ENCODE results near the gene RSF1. TPM values are rescaled to one million over a fixed set of nuclear protein-coding genes. Genes with fewer than 3 reads are reported as not detected.

RSF1 gene
- total RNA-seq, 1 experiment from 2014 or later: 10.6 TPM

- no peak for DNase-seq (ENCODE audit: low read depth in 1 of 2, low spot score in 2 of 2)
- H3K36me3 ChIP-seq: no peaks in the 10 kb centered on the region
- H3K27me3 ChIP-seq (replicated peaks): no peaks in the 10 kb centered on the region
- H3K4me1 ChIP-seq (replicated peaks): no peaks in the 10 kb centered on the region
- no peak overlapping the region for H3K27ac ChIP-seq
- H3K9me3 ChIP-seq (replicated peaks): no peaks in the 10 kb centered on the region
- no peak overlapping the region for H3K4me3 ChIP-seq
These were observed 68.0 kb downstream of the RSF1 start for GRCh38 chr11:77752516-77752915.

DNA sequence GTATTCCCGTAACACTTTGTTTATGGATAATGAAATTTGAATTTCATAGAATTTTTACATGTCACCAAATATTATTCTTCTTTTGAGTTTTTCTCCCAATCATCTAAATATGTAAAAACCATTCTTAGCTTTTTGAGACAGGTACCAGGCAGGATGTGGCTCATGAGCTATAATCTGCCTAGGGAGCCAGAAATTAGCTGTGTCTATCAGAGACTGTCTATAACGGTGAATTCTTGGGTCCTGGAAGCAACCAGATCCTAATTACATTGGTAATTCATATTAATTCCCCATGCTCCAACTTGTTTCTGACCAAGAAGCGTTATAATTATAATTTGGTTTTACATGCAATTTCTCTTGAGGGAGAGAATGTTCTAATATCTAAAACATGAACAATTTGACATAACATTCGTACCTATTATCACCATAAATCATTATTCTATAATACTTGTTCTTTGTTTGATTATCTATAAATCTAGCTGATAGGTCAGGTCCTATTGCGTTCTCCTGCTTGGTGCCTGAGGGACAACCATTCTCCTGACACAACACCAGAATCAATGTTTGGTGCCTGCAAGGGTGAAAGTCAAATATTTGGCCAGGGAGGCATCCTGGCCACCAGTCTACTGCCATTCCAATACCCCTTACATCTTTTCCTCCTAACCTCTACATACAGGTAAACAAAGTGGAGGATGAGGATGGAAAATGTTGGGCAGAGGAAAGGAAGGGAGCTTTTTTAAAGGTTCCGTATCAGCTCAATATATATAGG lies 69.9 kb downstream of the RSF1 start:
- Histone ChIP-seq H3K9me3 (replicated peaks) (no peaks in the 10 kb centered on the region), H3K4me1 (replicated peaks) (no peaks in the 10 kb centered on the region), H3K27me3 (replicated peaks) (no peaks in the 10 kb centered on the region), H3K27ac (no peak overlapping the region), H3K4me3 (no peak overlapping the region), H3K36me3 (no peaks in the 10 kb centered on the region)
- no peak for DNase-seq (ENCODE audit: low read depth in 1 of 2, low spot score in 2 of 2)

DNA sequence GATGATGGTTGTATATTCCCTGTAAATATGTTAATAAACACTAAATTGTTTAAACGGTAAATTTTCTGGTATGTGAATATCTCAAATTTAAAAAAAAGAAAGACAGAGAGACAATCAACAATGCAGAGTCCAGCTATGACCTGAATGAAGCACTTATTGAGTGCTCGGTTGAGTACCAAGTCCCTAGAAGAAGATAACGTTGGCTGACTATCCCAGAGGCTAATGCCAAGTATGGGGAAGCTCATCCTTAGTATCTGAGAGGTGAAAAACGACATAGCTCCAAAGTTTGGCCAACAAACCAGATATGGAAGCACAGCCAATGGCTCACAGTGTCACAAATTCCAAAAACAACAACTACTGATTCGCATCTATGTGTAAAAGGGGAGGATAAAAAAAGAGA lies 71.3 kb downstream of the RSF1 start:
- H3K9me3 ChIP-seq (replicated peaks): no peaks in the 10 kb centered on the region
- no peak for DNase-seq (ENCODE audit: low read depth in 1 of 2, low spot score in 2 of 2)
- no peaks in the 10 kb centered on the region for H3K27me3 ChIP-seq (replicated peaks)
- no peak overlapping the region for H3K27ac ChIP-seq
- no peak overlapping the region for H3K4me3 ChIP-seq
- H3K4me1 ChIP-seq (replicated peaks): no peaks in the 10 kb centered on the region
- no peaks in the 10 kb centered on the region for H3K36me3 ChIP-seq

DNA sequence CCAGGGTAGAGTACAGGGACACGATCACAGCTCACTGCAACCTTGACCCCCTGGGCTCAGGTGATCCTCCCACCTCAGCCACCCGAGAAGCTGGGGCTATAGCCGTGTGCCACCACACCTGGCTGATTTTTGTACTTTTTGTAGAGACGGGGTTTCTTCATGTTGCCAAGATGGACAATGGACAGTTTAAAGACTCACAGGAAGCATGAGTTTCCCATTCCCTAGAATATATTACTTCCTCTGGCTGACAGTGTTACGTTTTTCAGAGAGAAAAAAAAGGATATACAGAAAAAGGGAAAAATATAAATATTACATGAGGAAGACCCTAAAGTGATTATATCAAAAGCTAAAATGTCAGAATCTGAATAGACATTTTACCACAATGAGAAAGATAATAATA lies 72.3 kb downstream of the RSF1 start:
- no peak for DNase-seq (ENCODE audit: low read depth in 1 of 2, low spot score in 2 of 2)
- H3K27ac ChIP-seq: no peak overlapping the region
- H3K27me3 ChIP-seq (replicated peaks): no peaks in the 10 kb centered on the region
- no peaks in the 10 kb centered on the region for H3K9me3 ChIP-seq (replicated peaks)
- no peaks in the 10 kb centered on the region for H3K36me3 ChIP-seq
- no peaks in the 10 kb centered on the region for H3K4me1 ChIP-seq (replicated peaks)
- no peak overlapping the region for H3K4me3 ChIP-seq

- no peaks in the 10 kb centered on the region for H3K4me1 ChIP-seq (replicated peaks)
- H3K27ac ChIP-seq: no peak overlapping the region
- H3K36me3 ChIP-seq: no peaks in the 10 kb centered on the region
- no peaks in the 10 kb centered on the region for H3K9me3 ChIP-seq (replicated peaks)
- DNase-seq (ENCODE audit: low read depth in 1 of 2, low spot score in 2 of 2): no peak
- H3K27me3 ChIP-seq (replicated peaks): no peaks in the 10 kb centered on the region
- no peak overlapping the region for H3K4me3 ChIP-seq
These were observed 73.0 kb downstream of the RSF1 start for GRCh38 chr11:77747381-77747969.

DNA sequence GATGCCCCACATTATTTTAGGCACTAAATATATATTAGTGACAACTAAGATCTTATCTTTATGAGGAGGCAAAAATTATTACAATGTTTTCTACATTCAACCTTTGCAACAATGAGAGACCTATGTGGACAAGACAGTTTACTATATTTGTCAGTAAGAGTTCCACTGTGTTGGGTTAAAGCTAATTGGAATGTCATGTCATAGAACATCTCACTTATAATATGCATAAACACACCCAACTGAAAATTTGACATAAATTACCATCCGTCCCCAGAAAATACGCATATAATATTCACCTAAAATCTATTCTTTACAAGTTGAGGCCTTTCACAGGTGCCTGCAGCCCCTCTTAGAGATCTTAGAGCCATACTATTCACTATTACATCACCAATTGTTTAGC lies 84.0 kb downstream of the RSF1 start:
- Histone ChIP-seq H3K27ac (no peak overlapping the region), H3K27me3 (replicated peaks) (no peaks in the 10 kb centered on the region)
- no peak for DNase-seq (ENCODE audit: low read depth in 1 of 2, low spot score in 2 of 2)

GRCh38 chr11:77734890-77735289 lies 85.6 kb downstream of the RSF1 start:
- no peak for DNase-seq (ENCODE audit: low read depth in 1 of 2, low spot score in 2 of 2)
- Histone ChIP-seq H3K36me3 (0 out of 2 replicates have a peak, but pooled peaks cover 6% of the 10 kb centered on the region), H3K4me1 (replicated peaks) (no peaks in the 10 kb centered on the region), H3K27ac (no peak overlapping the region), H3K4me3 (no peak overlapping the region), H3K27me3 (replicated peaks) (no peaks in the 10 kb centered on the region), H3K9me3 (replicated peaks) (no peaks in the 10 kb centered on the region)

More for the DNA sequence above, 84.0 kb downstream of the RSF1 start:
- no peaks in the 10 kb centered on the region for H3K9me3 ChIP-seq (replicated peaks)
- H3K4me1 ChIP-seq (replicated peaks): no peaks in the 10 kb centered on the region
- no peak overlapping the region for H3K4me3 ChIP-seq
- H3K36me3 ChIP-seq: no peaks in the 10 kb centered on the region

DNA sequence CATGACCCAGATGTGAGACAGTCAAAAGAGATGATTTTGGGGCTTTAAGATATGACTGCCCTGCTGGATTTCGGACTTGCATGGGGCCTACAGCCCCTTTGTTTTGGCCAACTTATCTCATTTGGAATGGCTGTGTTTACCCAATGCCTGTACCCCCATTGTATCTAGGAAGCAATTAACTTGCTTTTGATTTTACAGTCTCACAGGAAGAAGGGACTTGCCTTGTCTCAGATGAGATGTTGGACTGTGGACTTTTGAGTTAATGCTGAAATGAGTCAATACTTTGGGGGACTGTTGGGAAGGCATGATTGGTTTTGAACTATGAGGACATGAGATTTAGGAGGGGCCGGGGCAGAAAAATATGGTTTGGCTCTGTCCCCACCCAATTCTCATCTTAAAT lies 88.4 kb downstream of the RSF1 start:
- Histone ChIP-seq H3K4me1 (replicated peaks) (no peaks in the 10 kb centered on the region), H3K36me3 (0 out of 2 replicates have a peak, but pooled peaks cover 6% of the 10 kb centered on the region), H3K27me3 (replicated peaks) (no peaks in the 10 kb centered on the region), H3K27ac (no peak overlapping the region), H3K9me3 (replicated peaks) (no peaks in the 10 kb centered on the region), H3K4me3 (no peak overlapping the region)
- no peak for DNase-seq (ENCODE audit: low read depth in 1 of 2, low spot score in 2 of 2)

- no peak overlapping the region for H3K4me3 ChIP-seq
- DNase-seq (ENCODE audit: low read depth in 1 of 2, low spot score in 2 of 2): no peak
- no peaks in the 10 kb centered on the region for H3K9me3 ChIP-seq (replicated peaks)
- H3K27ac ChIP-seq: no peak overlapping the region
- 0 out of 2 replicates have a peak, but pooled peaks cover 6% of the 10 kb centered on the region for H3K36me3 ChIP-seq
- H3K27me3 ChIP-seq (replicated peaks): no peaks in the 10 kb centered on the region
- H3K4me1 ChIP-seq (replicated peaks): no peaks in the 10 kb centered on the region
These were observed 89.7 kb downstream of the RSF1 start for GRCh38 chr11:77730789-77731188.

GRCh38 chr11:77729063-77729462 lies 91.5 kb downstream of the RSF1 start:
- Histone ChIP-seq H3K27ac (no peak overlapping the region), H3K36me3 (peaks cover 6% of the 10 kb centered on the region; the same call in 1 of the 2 replicates), H3K27me3 (replicated peaks) (no peaks in the 10 kb centered on the region), H3K4me1 (replicated peaks) (no peaks in the 10 kb centered on the region), H3K4me3 (no peak overlapping the region), H3K9me3 (replicated peaks) (no peaks in the 10 kb centered on the region)
- DNase-seq (ENCODE audit: low read depth in 1 of 2, low spot score in 2 of 2): no peak

DNA sequence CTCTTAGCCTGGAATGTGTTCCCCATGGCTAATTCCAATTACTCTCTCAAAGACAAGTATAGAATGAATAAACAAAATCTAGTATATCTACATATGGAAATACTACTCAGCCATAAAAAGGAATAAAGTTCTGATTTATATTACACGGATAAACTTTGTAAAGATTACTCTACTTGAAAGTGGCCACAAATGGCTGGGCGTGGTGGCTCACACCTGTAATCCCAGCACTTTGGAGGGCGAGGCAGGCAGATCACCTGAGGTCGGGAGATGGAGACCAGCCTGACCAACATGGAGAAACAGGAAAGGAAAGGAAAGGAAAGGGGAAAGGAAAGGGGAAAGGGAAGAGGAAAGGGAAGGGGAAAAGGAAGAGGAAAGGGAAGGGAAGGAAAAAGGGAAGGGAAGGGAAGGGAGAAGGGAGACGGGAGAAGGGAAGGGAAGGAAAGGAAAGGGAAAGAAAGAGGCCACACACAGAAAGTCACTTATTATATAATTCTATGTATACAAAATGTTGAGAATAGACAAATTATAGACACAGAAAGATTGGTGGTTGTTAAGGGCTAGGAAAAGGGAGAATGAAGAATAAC lies 92.2 kb downstream of the RSF1 start:
- Histone ChIP-seq H3K4me3 (no peak overlapping the region), H3K9me3 (replicated peaks) (no peaks in the 10 kb centered on the region), H3K4me1 (replicated peaks) (no peaks in the 10 kb centered on the region), H3K27ac (no peak overlapping the region), H3K27me3 (replicated peaks) (no peaks in the 10 kb centered on the region), H3K36me3 (peaks cover 6% of the 10 kb centered on the region; the same call in 1 of the 2 replicates)
- DNase-seq (ENCODE audit: low read depth in 1 of 2, low spot score in 2 of 2): no peak

DNA sequence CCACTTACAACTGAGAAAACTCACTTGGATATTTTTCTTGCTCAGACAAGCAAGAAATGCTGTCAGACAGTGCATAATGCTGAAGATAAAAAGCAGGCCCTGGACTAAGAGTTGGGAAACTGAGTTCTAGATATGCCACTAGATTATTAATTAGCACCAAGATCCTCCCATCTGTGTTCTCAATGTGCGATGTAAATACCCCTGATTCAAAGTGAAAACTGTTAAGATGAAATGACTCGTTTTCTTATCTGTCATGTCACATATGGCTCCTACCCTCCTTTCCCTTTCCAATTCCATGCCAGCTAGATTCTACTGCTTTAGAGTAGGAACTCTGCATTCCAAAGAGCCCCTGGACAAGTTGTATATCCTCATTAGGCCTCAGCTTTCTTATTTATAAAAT lies 94.0 kb downstream of the RSF1 start:
- no peaks in the 10 kb centered on the region for H3K9me3 ChIP-seq (replicated peaks)
- DNase-seq (ENCODE audit: low read depth in 1 of 2, low spot score in 2 of 2): no peak
- no peak overlapping the region for H3K27ac ChIP-seq
- no peaks in the 10 kb centered on the region for H3K4me1 ChIP-seq (replicated peaks)
- H3K27me3 ChIP-seq (replicated peaks): no peaks in the 10 kb centered on the region
- H3K36me3 ChIP-seq: peaks cover 6% of the 10 kb centered on the region; the same call in 1 of the 2 replicates
- H3K4me3 ChIP-seq: no peak overlapping the region

DNA sequence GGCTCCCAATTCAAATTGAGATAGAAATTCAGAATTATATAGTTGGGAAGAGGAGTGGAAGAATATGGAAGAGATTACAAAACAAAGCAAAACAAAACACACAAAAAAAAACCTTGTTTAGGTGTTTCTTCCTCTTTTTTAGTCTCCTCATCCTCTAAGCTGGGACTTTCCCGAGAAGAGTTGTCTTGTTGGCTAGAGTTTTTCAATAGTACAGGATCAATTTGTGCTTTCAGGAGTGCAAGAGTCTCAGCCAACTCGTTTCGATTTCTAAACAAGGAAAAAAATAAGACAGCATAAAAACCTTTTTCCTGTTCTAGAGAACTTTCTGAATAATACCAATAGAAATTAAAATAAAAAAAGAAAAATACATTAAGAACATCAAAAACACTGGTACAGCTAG lies 95.1 kb downstream of the RSF1 start:
- DNase-seq (ENCODE audit: low read depth in 1 of 2, low spot score in 2 of 2): no peak
- Histone ChIP-seq H3K36me3 (no peaks in the 10 kb centered on the region; the same call in 1 of the 2 replicates), H3K4me1 (replicated peaks) (no peaks in the 10 kb centered on the region), H3K27ac (no peak overlapping the region), H3K27me3 (replicated peaks) (no peaks in the 10 kb centered on the region), H3K4me3 (no peak overlapping the region), H3K9me3 (replicated peaks) (no peaks in the 10 kb centered on the region)

DNA sequence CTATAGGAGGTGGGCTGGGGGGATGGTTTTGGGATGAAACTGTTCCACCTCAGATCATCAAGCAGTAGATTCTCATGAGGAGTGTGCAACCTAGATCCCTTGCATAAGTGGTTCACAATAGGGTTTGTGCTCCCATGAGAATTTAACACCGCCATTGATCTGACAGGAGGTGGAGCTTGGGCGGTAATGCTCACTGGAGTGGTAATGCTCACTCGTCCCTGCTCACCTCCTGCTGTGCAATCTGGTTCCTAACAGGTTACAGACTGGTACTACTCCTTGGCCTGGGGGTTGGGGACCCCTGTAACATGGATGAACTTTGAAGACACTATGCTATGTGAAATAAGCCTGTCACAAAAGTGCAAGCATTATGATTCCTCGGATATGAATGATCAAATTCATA lies 95.9 kb downstream of the RSF1 start:
- H3K36me3 ChIP-seq: no peaks in the 10 kb centered on the region; the same call in 1 of the 2 replicates
- H3K9me3 ChIP-seq (replicated peaks): no peaks in the 10 kb centered on the region
- H3K27me3 ChIP-seq (replicated peaks): no peaks in the 10 kb centered on the region
- H3K27ac ChIP-seq: no peak overlapping the region
- no peak for DNase-seq (ENCODE audit: low read depth in 1 of 2, low spot score in 2 of 2)
- H3K4me1 ChIP-seq (replicated peaks): no peaks in the 10 kb centered on the region
- H3K4me3 ChIP-seq: no peak overlapping the region
